ENCODE measurements around the gene OPHN1.

DNA sequence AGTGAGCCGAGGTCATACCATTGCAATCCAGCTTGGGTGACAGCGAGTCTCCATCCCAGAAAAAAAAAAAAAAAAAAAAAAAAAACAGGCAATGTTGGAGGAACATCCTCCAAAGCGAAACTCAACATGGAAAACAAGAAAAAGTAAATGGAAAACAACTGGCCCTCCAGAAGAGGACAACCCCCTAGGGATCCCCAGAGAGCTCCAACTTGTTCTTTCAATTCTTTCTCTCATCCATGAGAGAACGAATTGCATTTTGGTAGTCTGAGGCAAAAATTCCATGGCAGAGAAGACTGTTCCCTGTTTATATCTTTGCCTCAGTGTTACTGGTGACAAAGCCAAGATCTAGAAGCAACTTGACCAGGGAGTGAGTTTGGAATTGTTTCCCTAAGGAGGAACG lies 49.8 kb downstream of the OPHN1 start:
- TF ChIP-seq CTCF (IDR thresholded peaks at IDR 0.05; ENCODE audit: low read depth, low read length, poor library complexity, severe bottlenecking), result no peak
- no peak for TF ChIP-seq EZH2phosphoT487 (IDR thresholded peaks at IDR 0.05; ENCODE audit: borderline replicate concordance, low read length)

Measured in DOHH2 (cell line).